Activated T-helper 2 cell treated with anti-CD3 and anti-CD28 coated beads, Interferon-gamma antibody, Interleukin-2, Interleukin-4, amounts not matched to agents 10 μg/mL and 5 μg/mL and 100 μg/mL, durations not matched to agents 14 hours and 24 hours and 36 hours (primary cell): ENCODE measurements around the gene DSCAML1. TPM values are rescaled to one million over a fixed set of nuclear protein-coding genes. Genes with fewer than 3 reads are reported as not detected.

Experiments
- DNase-seq: peaks from one replicate; pipeline ENCODE4 v3.0.0; 2021; ENCODE audit warnings: low spot score
- H3K27ac Mint-ChIP-seq: one replicate; pipeline ENCODE4 v1.8.0; 2021; ENCODE audit warnings: mixed read lengths
- H3K27me3 Mint-ChIP-seq: one replicate; pipeline ENCODE4 v1.8.0; 2021; ENCODE audit warnings: low read depth, mixed read lengths
- H3K36me3 Mint-ChIP-seq: one replicate; pipeline ENCODE4 v1.8.0; 2021; ENCODE audit warnings: low read depth, mixed read lengths
- H3K4me1 Mint-ChIP-seq: one replicate; pipeline ENCODE4 v1.8.0; 2021; ENCODE audit warnings: low read depth, mixed read lengths
- H3K4me3 Mint-ChIP-seq: one replicate; pipeline ENCODE4 v1.8.0; 2021; ENCODE audit warnings: low read depth, mild to moderate bottlenecking, moderate library complexity, mixed read lengths
- H3K9me3 Mint-ChIP-seq: one replicate; pipeline ENCODE4 v1.8.0; 2021; ENCODE audit warnings: mixed read lengths
- intact Hi-C: fragments of 100-400 bp; cut with micrococcal nuclease; formaldehyde crosslinking; loops from one replicate; pipeline ENCODE4 v1.15.1; 2023
- total RNA-seq: library from RNA; stranded (reverse); gene quantifications from 2 replicates; pipeline ENCODE4 v1.2.3, GENCODE V29; 2022

DSCAML1 gene
- total RNA-seq, 1 donor from 2014 or later = not detected

- Mint-ChIP-seq H3K4me3 (no peak overlapping the region), H3K9me3 (no peaks in the 10 kb centered on the region), H3K36me3 (no peaks in the 10 kb centered on the region), H3K4me1 (no peaks in the 10 kb centered on the region), H3K27ac (no peak overlapping the region), H3K27me3 (peaks cover 2% of the 10 kb centered on the region)
- no peak for DNase-seq
- intact Hi-C loops = no loop called here
These were observed 142.4 kb downstream of the DSCAML1 start for GRCh38 chr11:117654281-117655255.

- no peaks in the 10 kb centered on the region for H3K9me3 Mint-ChIP-seq
- no peak overlapping the region for H3K27ac Mint-ChIP-seq
- no peaks in the 10 kb centered on the region for H3K4me1 Mint-ChIP-seq
- H3K36me3 Mint-ChIP-seq = no peaks in the 10 kb centered on the region
- no peaks in the 10 kb centered on the region for H3K27me3 Mint-ChIP-seq
- no peak for DNase-seq
- intact Hi-C loops = no loop called here
- H3K4me3 Mint-ChIP-seq = no peak overlapping the region
These were observed 144.5 kb downstream of the DSCAML1 start for GRCh38 chr11:117652521-117652920.

- no peaks in the 10 kb centered on the region for H3K9me3 Mint-ChIP-seq
- H3K27ac Mint-ChIP-seq = no peak overlapping the region
- H3K27me3 Mint-ChIP-seq = no peaks in the 10 kb centered on the region
- no peak for DNase-seq
- H3K36me3 Mint-ChIP-seq = no peaks in the 10 kb centered on the region
- no peak overlapping the region for H3K4me3 Mint-ChIP-seq
- intact Hi-C loops = no loop called here
- no peaks in the 10 kb centered on the region for H3K4me1 Mint-ChIP-seq
These were observed 147.5 kb downstream of the DSCAML1 start for GRCh38 chr11:117649296-117650055.

- H3K27ac Mint-ChIP-seq = no peak overlapping the region
- no peak overlapping the region for H3K4me3 Mint-ChIP-seq
- intact Hi-C loops = no loop called here
- DNase-seq = no peak
- H3K36me3 Mint-ChIP-seq = no peaks in the 10 kb centered on the region
- no peaks in the 10 kb centered on the region for H3K27me3 Mint-ChIP-seq
- H3K4me1 Mint-ChIP-seq = no peaks in the 10 kb centered on the region
- H3K9me3 Mint-ChIP-seq = no peaks in the 10 kb centered on the region
These were observed 149.1 kb downstream of the DSCAML1 start for GRCh38 chr11:117647872-117648271.

- Mint-ChIP-seq H3K27ac (no peak overlapping the region), H3K9me3 (no peaks in the 10 kb centered on the region), H3K27me3 (no peaks in the 10 kb centered on the region), H3K36me3 (no peaks in the 10 kb centered on the region), H3K4me3 (no peak overlapping the region), H3K4me1 (no peaks in the 10 kb centered on the region)
- intact Hi-C loops = no loop called here
- DNase-seq = no peak
These were observed 149.8 kb downstream of the DSCAML1 start for GRCh38 chr11:117647207-117647606.

GRCh38 chr11:117646411-117646810 is 150.6 kb downstream of the DSCAML1 start:
- intact Hi-C loops = no loop called here
- Mint-ChIP-seq H3K27ac (no peak overlapping the region), H3K9me3 (no peaks in the 10 kb centered on the region), H3K4me1 (no peaks in the 10 kb centered on the region), H3K27me3 (no peaks in the 10 kb centered on the region), H3K4me3 (no peak overlapping the region), H3K36me3 (no peaks in the 10 kb centered on the region)
- no peak for DNase-seq

GRCh38 chr11:117644403-117645155 is 152.4 kb downstream of the DSCAML1 start:
- no peaks in the 10 kb centered on the region for H3K4me1 Mint-ChIP-seq
- no peak for DNase-seq
- no peaks in the 10 kb centered on the region for H3K27me3 Mint-ChIP-seq
- no peak overlapping the region for H3K27ac Mint-ChIP-seq
- no peaks in the 10 kb centered on the region for H3K36me3 Mint-ChIP-seq
- H3K4me3 Mint-ChIP-seq = no peak overlapping the region
- H3K9me3 Mint-ChIP-seq = no peaks in the 10 kb centered on the region
- intact Hi-C loops = no loop called here

- Mint-ChIP-seq H3K36me3 (no peaks in the 10 kb centered on the region), H3K4me1 (no peaks in the 10 kb centered on the region), H3K27me3 (no peaks in the 10 kb centered on the region), H3K9me3 (no peaks in the 10 kb centered on the region), H3K4me3 (no peak overlapping the region), H3K27ac (no peak overlapping the region)
- intact Hi-C loops = no loop called here
- DNase-seq = no peak
These were observed 153.3 kb downstream of the DSCAML1 start for GRCh38 chr11:117643606-117644300.

- no peak for DNase-seq
- H3K4me3 Mint-ChIP-seq = no peak overlapping the region
- intact Hi-C loops = no loop called here
These were observed 154.2 kb downstream of the DSCAML1 start for GRCh38 chr11:117642835-117643234.

GRCh38 chr11:117642396-117642795 is 154.6 kb downstream of the DSCAML1 start:
- H3K4me3 Mint-ChIP-seq = no peak overlapping the region
- no peak for DNase-seq
- H3K9me3 Mint-ChIP-seq = no peaks in the 10 kb centered on the region
- H3K4me1 Mint-ChIP-seq = no peaks in the 10 kb centered on the region
- intact Hi-C loops = no loop called here
- H3K27ac Mint-ChIP-seq = no peak overlapping the region
- no peaks in the 10 kb centered on the region for H3K27me3 Mint-ChIP-seq
- H3K36me3 Mint-ChIP-seq = no peaks in the 10 kb centered on the region

More at GRCh38 chr11:117642835-117643234, 154.2 kb downstream of the DSCAML1 start:
- no peak overlapping the region for H3K27ac Mint-ChIP-seq
- no peaks in the 10 kb centered on the region for H3K27me3 Mint-ChIP-seq
- H3K9me3 Mint-ChIP-seq = no peaks in the 10 kb centered on the region
- no peaks in the 10 kb centered on the region for H3K36me3 Mint-ChIP-seq
- no peaks in the 10 kb centered on the region for H3K4me1 Mint-ChIP-seq

- H3K27me3 Mint-ChIP-seq = no peaks in the 10 kb centered on the region
- H3K27ac Mint-ChIP-seq = no peak overlapping the region
- no peak for DNase-seq
- no peak overlapping the region for H3K4me3 Mint-ChIP-seq
- H3K36me3 Mint-ChIP-seq = no peaks in the 10 kb centered on the region
- intact Hi-C loops = no loop called here
- H3K9me3 Mint-ChIP-seq = no peaks in the 10 kb centered on the region
- H3K4me1 Mint-ChIP-seq = no peaks in the 10 kb centered on the region
These were observed 155.8 kb downstream of the DSCAML1 start for GRCh38 chr11:117641008-117641915.
